Osteoblast (primary cell): Measurements from ENCODE around the gene NUBPL. TPM values are rescaled to one million over a fixed set of nuclear protein-coding genes. Genes with fewer than 3 reads are reported as not detected.

Source experiments
- DNase-seq: peaks from one replicate; pipeline ENCODE4 v3.0.0; 2011; ENCODE audit warnings: low spot score, mixed read lengths; ENCODE audit not compliant: insufficient read length; ENCODE audit errors: missing footprints
- H2AFZ ChIP-seq: 2 replicates; pipeline ENCODE4 v1.6.0; 2011; ENCODE audit warnings: mild to moderate bottlenecking, low read length
- H3K27ac ChIP-seq: 2 replicates; pipeline ENCODE4 v1.5.1; 2011; ENCODE audit warnings: mild to moderate bottlenecking, low read depth, low read length, moderate library complexity
- H3K27me3 ChIP-seq: 2 replicates; pipeline ENCODE4 v1.6.0; 2012; ENCODE audit warnings: mild to moderate bottlenecking, control low read depth, inconsistent platforms, low read length, moderate library complexity; ENCODE audit not compliant: insufficient read depth
- H3K36me3 ChIP-seq: 2 replicates; pipeline ENCODE4 v1.5.1; 2011; ENCODE audit warnings: mild to moderate bottlenecking, low read length, control low read depth, moderate library complexity; ENCODE audit not compliant: insufficient read depth
- H3K4me1 ChIP-seq: 2 replicates; pipeline ENCODE4 v1.5.1; 2011; ENCODE audit warnings: mild to moderate bottlenecking, low read length, control low read depth, moderate library complexity; ENCODE audit not compliant: insufficient read depth
- H3K4me2 ChIP-seq: 2 replicates; pipeline ENCODE4 v1.6.0; 2011; ENCODE audit warnings: mild to moderate bottlenecking, low read length; ENCODE audit not compliant: insufficient read depth
- H3K4me3 ChIP-seq: fragments of 200-600 bp; sonication (generic); 3 replicates; pipeline ENCODE4 v1.5.1; 2012; ENCODE audit warnings: mild to moderate bottlenecking, low read length, inconsistent platforms; ENCODE audit not compliant: insufficient read depth
- H3K79me2 ChIP-seq: 2 replicates; pipeline ENCODE4 v1.6.0; 2012; ENCODE audit warnings: mild to moderate bottlenecking, low read length, control low read depth, inconsistent platforms; ENCODE audit not compliant: insufficient read depth
- H3K9me3 ChIP-seq: 2 replicates; pipeline ENCODE4 v1.5.1; 2011; ENCODE audit warnings: low read depth, low read length, control low read depth
- H4K20me1 ChIP-seq: 2 replicates; pipeline ENCODE4 v1.6.0; 2012; ENCODE audit warnings: mild to moderate bottlenecking, low read length, control low read depth; ENCODE audit not compliant: insufficient read depth
- total RNA-seq: library from RNA; depleted of rRNA; stranded (reverse); fragments of >200 nt; gene quantifications from 2 replicates; pipeline ENCODE4 v1.2.3, GENCODE V29; 2012
- TF ChIP-seq, protein P1 (sequence below): IDR thresholded peaks from 2 replicates; pipeline ENCODE4 v1.5.1; 2011; ENCODE audit warnings: mild to moderate bottlenecking, low read depth, low read length, moderate library complexity; ENCODE audit errors: extremely low read depth

Gene NUBPL
- total RNA-seq, 1 donor, result 11.6 TPM

DNA sequence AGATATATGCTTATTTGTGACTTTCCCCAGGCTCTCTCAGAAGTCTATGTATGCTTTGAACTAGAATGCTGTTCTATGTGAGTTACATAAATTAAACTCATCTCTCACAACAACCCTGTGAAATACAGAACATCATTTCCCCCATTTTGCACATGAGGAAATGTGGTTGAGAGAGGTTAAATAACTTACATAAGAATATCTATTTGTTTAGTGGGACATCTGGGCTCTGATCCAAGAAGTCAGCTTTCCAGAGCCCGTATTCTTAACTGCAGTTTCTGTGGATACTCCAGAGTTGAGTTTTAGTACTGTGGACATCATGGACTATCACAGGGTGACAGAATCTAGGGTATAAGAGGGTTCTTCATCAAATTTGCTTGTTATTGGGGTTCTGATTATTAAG is 273.4 kb downstream of the NUBPL start:
- no peak for DNase-seq
- TF ChIP-seq, protein P1, sequence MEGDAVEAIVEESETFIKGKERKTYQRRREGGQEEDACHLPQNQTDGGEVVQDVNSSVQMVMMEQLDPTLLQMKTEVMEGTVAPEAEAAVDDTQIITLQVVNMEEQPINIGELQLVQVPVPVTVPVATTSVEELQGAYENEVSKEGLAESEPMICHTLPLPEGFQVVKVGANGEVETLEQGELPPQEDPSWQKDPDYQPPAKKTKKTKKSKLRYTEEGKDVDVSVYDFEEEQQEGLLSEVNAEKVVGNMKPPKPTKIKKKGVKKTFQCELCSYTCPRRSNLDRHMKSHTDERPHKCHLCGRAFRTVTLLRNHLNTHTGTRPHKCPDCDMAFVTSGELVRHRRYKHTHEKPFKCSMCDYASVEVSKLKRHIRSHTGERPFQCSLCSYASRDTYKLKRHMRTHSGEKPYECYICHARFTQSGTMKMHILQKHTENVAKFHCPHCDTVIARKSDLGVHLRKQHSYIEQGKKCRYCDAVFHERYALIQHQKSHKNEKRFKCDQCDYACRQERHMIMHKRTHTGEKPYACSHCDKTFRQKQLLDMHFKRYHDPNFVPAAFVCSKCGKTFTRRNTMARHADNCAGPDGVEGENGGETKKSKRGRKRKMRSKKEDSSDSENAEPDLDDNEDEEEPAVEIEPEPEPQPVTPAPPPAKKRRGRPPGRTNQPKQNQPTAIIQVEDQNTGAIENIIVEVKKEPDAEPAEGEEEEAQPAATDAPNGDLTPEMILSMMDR, result no peak
- Histone ChIP-seq H3K9me3 (no peaks in the 10 kb centered on the region), H2AFZ (no peak overlapping the region), H3K27me3 (no peaks in the 10 kb centered on the region), H3K36me3 (no peaks in the 10 kb centered on the region), H3K4me2 (no peak overlapping the region), H3K4me1 (peaks cover 8% of the 10 kb centered on the region), H4K20me1 (no peaks in the 10 kb centered on the region), H3K27ac (no peak overlapping the region), H3K79me2 (no peaks in the 10 kb centered on the region), H3K4me3 (no peak overlapping the region)

DNA sequence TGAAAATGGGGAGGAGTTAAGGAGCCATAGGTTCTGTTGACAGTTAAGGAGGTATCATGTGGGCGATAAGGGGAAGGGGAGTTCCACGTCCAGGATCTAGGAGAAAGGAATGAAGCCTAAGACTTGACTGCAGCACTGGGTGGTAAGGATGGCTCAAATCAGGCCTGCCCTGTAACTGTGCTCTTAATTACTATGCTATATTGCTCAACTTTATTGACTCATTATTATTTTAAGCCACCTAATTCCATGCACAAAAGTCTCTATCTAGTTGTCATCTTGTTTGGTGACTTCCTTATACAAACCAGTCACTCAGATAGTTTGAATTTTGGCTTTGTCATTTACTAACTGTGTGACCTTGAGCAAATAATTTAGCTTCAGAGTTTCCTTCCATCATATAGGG is 273.8 kb downstream of the NUBPL start:
- Histone ChIP-seq H3K4me1 (peaks cover 8% of the 10 kb centered on the region), H3K27me3 (no peaks in the 10 kb centered on the region), H2AFZ (no peak overlapping the region), H3K4me3 (no peak overlapping the region), H3K4me2 (no peak overlapping the region), H3K27ac (no peak overlapping the region), H3K79me2 (no peaks in the 10 kb centered on the region), H3K36me3 (no peaks in the 10 kb centered on the region), H3K9me3 (no peaks in the 10 kb centered on the region), H4K20me1 (no peaks in the 10 kb centered on the region)
- DNase-seq, result peak; percentile 25
- TF ChIP-seq, protein P1, result no peak

GRCh38 chr14:31837031-31837430 is 275.8 kb downstream of the NUBPL start:
- Histone ChIP-seq H4K20me1 (no peaks in the 10 kb centered on the region), H2AFZ (no peak overlapping the region), H3K4me1 (peaks cover 8% of the 10 kb centered on the region), H3K27me3 (no peaks in the 10 kb centered on the region), H3K4me3 (no peak overlapping the region), H3K4me2 (no peak overlapping the region), H3K27ac (no peak overlapping the region), H3K79me2 (no peaks in the 10 kb centered on the region), H3K9me3 (no peaks in the 10 kb centered on the region), H3K36me3 (no peaks in the 10 kb centered on the region)
- TF ChIP-seq, protein P1, result no peak
- DNase-seq, result no peak

- Histone ChIP-seq H3K4me1 (no peaks in the 10 kb centered on the region), H3K27ac (no peak overlapping the region), H3K9me3 (no peaks in the 10 kb centered on the region), H2AFZ (no peak overlapping the region), H3K4me2 (no peak overlapping the region), H3K4me3 (no peak overlapping the region), H4K20me1 (no peaks in the 10 kb centered on the region), H3K36me3 (no peaks in the 10 kb centered on the region), H3K79me2 (no peaks in the 10 kb centered on the region), H3K27me3 (no peaks in the 10 kb centered on the region)
- no peak for DNase-seq
- TF ChIP-seq, protein P1, result no peak
Measured at GRCh38 chr14:31842899-31843298, 281.7 kb downstream of the NUBPL start.
